H9 (cell line): ENCODE results near the gene THSD4. TPM values are rescaled to one million over a fixed set of nuclear protein-coding genes. Genes with fewer than 3 reads are reported as not detected.

ENCODE experiments used
- DNase-seq: peaks from one replicate; pipeline ENCODE4 v3.0.0-alpha.2; 2017
- H2AFZ ChIP-seq: one replicate; pipeline ENCODE4 v1.6.1; 2013; ENCODE audit warnings: mild to moderate bottlenecking, low read length, control low read depth, moderate library complexity
- H2AK5ac ChIP-seq: 2 replicates; pipeline ENCODE4 v1.6.1; 2013; ENCODE audit warnings: low read length, control low read depth, mixed read lengths; ENCODE audit not compliant: insufficient read length
- H2BK120ac ChIP-seq: one replicate; pipeline ENCODE4 v1.6.1; 2013; ENCODE audit warnings: low read depth, mild to moderate bottlenecking, low read length, control low read depth, inconsistent platforms; ENCODE audit not compliant: poor library complexity, severe bottlenecking
- H2BK12ac ChIP-seq: 2 replicates; pipeline ENCODE4 v1.6.1; 2013; ENCODE audit warnings: low read length, control low read depth, mixed read lengths, low read depth; ENCODE audit not compliant: insufficient read length
- H2BK15ac ChIP-seq: 2 replicates; pipeline ENCODE4 v1.6.1; 2013; ENCODE audit warnings: low read depth, low read length, control low read depth
- H2BK20ac ChIP-seq: one replicate; pipeline ENCODE4 v1.6.1; 2013; ENCODE audit warnings: low read depth, mild to moderate bottlenecking, low read length, control low read depth, inconsistent platforms; ENCODE audit not compliant: poor library complexity, severe bottlenecking
- H2BK5ac ChIP-seq: 2 replicates; pipeline ENCODE4 v1.6.1; 2013; ENCODE audit warnings: low read length, control low read depth, mixed read lengths; ENCODE audit not compliant: insufficient read length
- H3K14ac ChIP-seq: 2 replicates; pipeline ENCODE4 v1.6.1; 2013; ENCODE audit warnings: low read length, control low read depth; ENCODE audit not compliant: insufficient read depth
- H3K18ac ChIP-seq: 2 replicates; pipeline ENCODE4 v1.6.1; 2013; ENCODE audit warnings: low read depth, mild to moderate bottlenecking, mixed read lengths, low read length, control low read depth; ENCODE audit not compliant: insufficient read length
- H3K23ac ChIP-seq: 2 replicates; pipeline ENCODE4 v1.6.1; 2013; ENCODE audit warnings: low read length, control low read depth, mixed read lengths, low read depth; ENCODE audit not compliant: insufficient read length
- H3K23me2 ChIP-seq: 2 replicates; pipeline ENCODE4 v1.6.1; 2013; ENCODE audit warnings: low read depth, mild to moderate bottlenecking, mixed read lengths, low read length, control low read depth; ENCODE audit not compliant: insufficient read length, poor library complexity, severe bottlenecking
- H3K27ac ChIP-seq: 2 replicates; pipeline ENCODE4 v1.5.1; 2013; ENCODE audit warnings: low read length, control low read depth, mixed read lengths, low read depth; ENCODE audit not compliant: insufficient read length
- H3K27me3 ChIP-seq: 2 replicates; pipeline ENCODE4 v1.6.1; 2013; ENCODE audit warnings: low read length, control low read depth, inconsistent platforms; ENCODE audit not compliant: insufficient read depth
- H3K4ac ChIP-seq: 2 replicates; pipeline ENCODE4 v1.6.1; 2013; ENCODE audit warnings: low read depth, mild to moderate bottlenecking, control low read depth, inconsistent platforms, low read length, moderate library complexity
- H3K4me1 ChIP-seq: 2 replicates; pipeline ENCODE4 v1.6.1; 2013; ENCODE audit warnings: low read length, control low read depth, inconsistent platforms; ENCODE audit not compliant: insufficient read depth
- H3K4me2 ChIP-seq: 2 replicates; pipeline ENCODE4 v1.6.1; 2013; ENCODE audit warnings: low read length, control low read depth, mixed read lengths; ENCODE audit not compliant: insufficient read length, insufficient read depth
- H3K56ac ChIP-seq: 2 replicates; pipeline ENCODE4 v1.6.1; 2013; ENCODE audit warnings: low read depth, mild to moderate bottlenecking, mixed read lengths, low read length, control low read depth; ENCODE audit not compliant: insufficient read length
- H3K79me1 ChIP-seq: 2 replicates; pipeline ENCODE4 v1.6.1; 2013; ENCODE audit warnings: low read depth, mild to moderate bottlenecking, moderate library complexity, low read length, control low read depth, inconsistent platforms; ENCODE audit not compliant: insufficient read depth, poor library complexity, severe bottlenecking
- H3K79me2 ChIP-seq: 2 replicates; pipeline ENCODE4 v1.6.1; 2013; ENCODE audit warnings: low read length, control low read depth, inconsistent platforms; ENCODE audit not compliant: insufficient read depth
- H3K9ac ChIP-seq: 2 replicates; pipeline ENCODE4 v1.6.1; 2013; ENCODE audit warnings: low read length, control low read depth, mixed read lengths; ENCODE audit not compliant: insufficient read length; ENCODE audit errors: extremely low read depth
- H3K9me3 ChIP-seq: one replicate; pipeline ENCODE4 v1.6.1; 2013; ENCODE audit warnings: low read depth, low read length, inconsistent platforms; ENCODE audit not compliant: control insufficient read depth
- H3T11ph ChIP-seq: one replicate; pipeline ENCODE4 v1.6.1; 2013; ENCODE audit warnings: mild to moderate bottlenecking, low read length, control low read depth, inconsistent platforms
- H4K20me1 ChIP-seq: one replicate; pipeline ENCODE4 v1.6.1; 2013; ENCODE audit not compliant: control insufficient read depth, insufficient read length, insufficient read depth
- H4K5ac ChIP-seq: 2 replicates; pipeline ENCODE4 v1.6.1; 2013; ENCODE audit warnings: low read depth, mild to moderate bottlenecking, mixed read lengths, low read length, control low read depth; ENCODE audit not compliant: insufficient read length
- H4K8ac ChIP-seq: replicated peaks from 2 replicates; pipeline ENCODE4 v1.6.1; 2013; ENCODE audit warnings: low read length, control low read depth, mixed read lengths, low read depth; ENCODE audit not compliant: insufficient read length
- H4K91ac ChIP-seq: 2 replicates; pipeline ENCODE4 v1.6.1; 2013; ENCODE audit warnings: low read depth, mild to moderate bottlenecking, moderate library complexity, mixed read lengths, low read length, control low read depth; ENCODE audit not compliant: insufficient read length
- H3K27ac Mint-ChIP-seq, 3 experiments: 2 replicates in 2 of 3; 3 replicates in 1 of 3; pipeline ENCODE4 v1.8.0; 2020 to 2021; ENCODE audit warnings: mixed read lengths in 3 of 3, mild to moderate bottlenecking in 1 of 3, moderate library complexity in 1 of 3
- H3K27me3 Mint-ChIP-seq: 2 replicates; pipeline ENCODE4 v1.8.0; 2021; ENCODE audit warnings: low read depth, mild to moderate bottlenecking, moderate library complexity, mixed read lengths
- H3K36me3 Mint-ChIP-seq, 3 experiments: 2 replicates in 2 of 3; 3 replicates in 1 of 3; pipeline ENCODE4 v1.8.0; 2020 to 2021; ENCODE audit warnings: low read depth in 3 of 3, mixed read lengths in 3 of 3; ENCODE audit not compliant: insufficient read depth in 1 of 3
- H3K4me1 Mint-ChIP-seq, 2 experiments: 2 replicates each; pipeline ENCODE4 v1.8.0; 2020; ENCODE audit warnings: mixed read lengths in 2 of 2
- H3K4me3 Mint-ChIP-seq, 2 experiments: 2 replicates in 1 of 2; 3 replicates in 1 of 2; pipeline ENCODE4 v1.8.0; 2020 to 2021; ENCODE audit warnings: mild to moderate bottlenecking in 2 of 2, mixed read lengths in 2 of 2, moderate library complexity in 1 of 2
- H3K9me3 Mint-ChIP-seq, 2 experiments: 2 replicates in 1 of 2; 3 replicates in 1 of 2; pipeline ENCODE4 v1.8.0; 2020; ENCODE audit warnings: mild to moderate bottlenecking in 2 of 2, mixed read lengths in 2 of 2, moderate library complexity in 1 of 2
- CTCF ChIP-seq: fragments of 200-600 bp; sonication (generic); conservative IDR thresholded peaks from 3 replicates; pipeline ENCODE4 v1.8.0; 2021; ENCODE audit warnings: antibody characterized with exemption, mild to moderate bottlenecking
- WGBS: extraction: QIAGEN DNeasy Blood & Tissue Kit; methylation state at CpG from one replicate; pipeline ENCODE4 v1.1.7; 2013; ENCODE audit warnings: missing lambda C conversion rate, low lambda C conversion rate, mixed read lengths; ENCODE audit not compliant: insufficient read length; ENCODE audit errors: extremely low coverage; 5-methylcytosine and 5-hydroxymethylcytosine counted together
- total RNA-seq: library from RNA; stranded (reverse); gene quantifications from 2 replicates; pipeline ENCODE4 v1.2.1, GENCODE V29; 2021

The THSD4 gene
- total RNA-seq, 1 experiment from 2014 or later = 5.5 TPM

GRCh38 chr15:71691081-71691457, 575.8 kb downstream of the THSD4 start:
- no peaks in the 10 kb centered on the region for H3K79me1 ChIP-seq
- no peaks in the 10 kb centered on the region for H3K27me3 Mint-ChIP-seq
- no peak overlapping the region for H4K91ac ChIP-seq
- H3T11ph ChIP-seq = no peak overlapping the region
- H3K14ac ChIP-seq = no peak overlapping the region
- peaks cover 14 to 30% of the 10 kb centered on the region in 2 experiments for H3K9me3 Mint-ChIP-seq
- no peak overlapping the region for H3K27ac ChIP-seq
- H3K9ac ChIP-seq = no peak overlapping the region
- H4K8ac ChIP-seq = no peak overlapping the region
- H3K18ac ChIP-seq = no peak overlapping the region
- H3K27me3 ChIP-seq = no peaks in the 10 kb centered on the region
- no peaks in the 10 kb centered on the region for H3K23me2 ChIP-seq
- H2BK5ac ChIP-seq = no peak overlapping the region
- H2AFZ ChIP-seq = no peak overlapping the region
- H3K27ac Mint-ChIP-seq = no peak overlapping the region
- H2BK20ac ChIP-seq = no peak overlapping the region
- H4K5ac ChIP-seq = no peak overlapping the region
- no peaks in the 10 kb centered on the region for H3K9me3 ChIP-seq
- H3K4me3 Mint-ChIP-seq = no peak overlapping the region
- no peak overlapping the region for H2BK120ac ChIP-seq
- no peaks in the 10 kb centered on the region for H3K79me2 ChIP-seq
- H3K36me3 Mint-ChIP-seq = peaks cover 3 to 26% (median 14%) of the 10 kb centered on the region in 3 experiments
- H3K4me2 ChIP-seq = no peak overlapping the region
- no peak for TF ChIP-seq CTCF
- H3K56ac ChIP-seq = no peak overlapping the region
- DNase-seq = no peak
- no peak overlapping the region for H3K4ac ChIP-seq
- H2BK15ac ChIP-seq = no peak overlapping the region
- no peak overlapping the region for H2AK5ac ChIP-seq
- H3K23ac ChIP-seq = no peak overlapping the region
- peaks cover 3% of the 10 kb centered on the region in 2 experiments; a peak in 3 of 4 replicates for H3K4me1 Mint-ChIP-seq
- H3K4me1 ChIP-seq = no peaks in the 10 kb centered on the region
- WGBS = no CpG with 5 or more reads among the region's 3 CpGs
- H2BK12ac ChIP-seq = no peak overlapping the region
- H4K20me1 ChIP-seq = no peaks in the 10 kb centered on the region
